HG02938 (cell line): ENCODE measurements around the gene ZKSCAN4.

Experiments
- ATAC-seq: cut with Tn5 transposase; IDR thresholded peaks from one replicate; pipeline ENCODE4 v1.9.1; 2021; ENCODE audit warnings: mild to moderate bottlenecking, moderate library complexity; ENCODE audit not compliant: unreplicated experiment

Gene ZKSCAN4

GRCh38 chr6:28209753-28210535 lies 42.1 kb downstream of the ZKSCAN4 start:
- ATAC-seq = no peak

GRCh38 chr6:28208111-28208659 lies 43.9 kb downstream of the ZKSCAN4 start:
- no peak for ATAC-seq

- ATAC-seq = no peak
These were observed 44.5 kb downstream of the ZKSCAN4 start for GRCh38 chr6:28207510-28208110.

GRCh38 chr6:28206928-28207509 lies 45.0 kb downstream of the ZKSCAN4 start:
- no peak for ATAC-seq

GRCh38 chr6:28206527-28206926 lies 45.5 kb downstream of the ZKSCAN4 start:
- no peak for ATAC-seq

- ATAC-seq = no peak
These were observed 46.2 kb downstream of the ZKSCAN4 start for GRCh38 chr6:28205879-28206278.

GRCh38 chr6:28203201-28203600 lies 48.9 kb downstream of the ZKSCAN4 start:
- no peak for ATAC-seq

- no peak for ATAC-seq
These were observed 52.0 kb downstream of the ZKSCAN4 start for GRCh38 chr6:28200020-28200419.
